Hematopoietic multipotent progenitor cell treated with erythropoietin and hydrocortisone succinate and interleukin-3 and kit ligand, for 6 days (in vitro differentiated cells): Measurements from ENCODE around the gene MBD3.
"Not testable (repeated sequence)": the region's sequence is repeated elsewhere in the genome, so short reads cannot be mapped to it uniquely, and the experiment has no call there.

Experiments used
- DNase-seq: peaks from one replicate; pipeline ENCODE4 v3.0.0-alpha.2; 2015

The MBD3 gene, protein sequence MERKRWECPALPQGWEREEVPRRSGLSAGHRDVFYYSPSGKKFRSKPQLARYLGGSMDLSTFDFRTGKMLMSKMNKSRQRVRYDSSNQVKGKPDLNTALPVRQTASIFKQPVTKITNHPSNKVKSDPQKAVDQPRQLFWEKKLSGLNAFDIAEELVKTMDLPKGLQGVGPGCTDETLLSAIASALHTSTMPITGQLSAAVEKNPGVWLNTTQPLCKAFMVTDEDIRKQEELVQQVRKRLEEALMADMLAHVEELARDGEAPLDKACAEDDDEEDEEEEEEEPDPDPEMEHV

DNA sequence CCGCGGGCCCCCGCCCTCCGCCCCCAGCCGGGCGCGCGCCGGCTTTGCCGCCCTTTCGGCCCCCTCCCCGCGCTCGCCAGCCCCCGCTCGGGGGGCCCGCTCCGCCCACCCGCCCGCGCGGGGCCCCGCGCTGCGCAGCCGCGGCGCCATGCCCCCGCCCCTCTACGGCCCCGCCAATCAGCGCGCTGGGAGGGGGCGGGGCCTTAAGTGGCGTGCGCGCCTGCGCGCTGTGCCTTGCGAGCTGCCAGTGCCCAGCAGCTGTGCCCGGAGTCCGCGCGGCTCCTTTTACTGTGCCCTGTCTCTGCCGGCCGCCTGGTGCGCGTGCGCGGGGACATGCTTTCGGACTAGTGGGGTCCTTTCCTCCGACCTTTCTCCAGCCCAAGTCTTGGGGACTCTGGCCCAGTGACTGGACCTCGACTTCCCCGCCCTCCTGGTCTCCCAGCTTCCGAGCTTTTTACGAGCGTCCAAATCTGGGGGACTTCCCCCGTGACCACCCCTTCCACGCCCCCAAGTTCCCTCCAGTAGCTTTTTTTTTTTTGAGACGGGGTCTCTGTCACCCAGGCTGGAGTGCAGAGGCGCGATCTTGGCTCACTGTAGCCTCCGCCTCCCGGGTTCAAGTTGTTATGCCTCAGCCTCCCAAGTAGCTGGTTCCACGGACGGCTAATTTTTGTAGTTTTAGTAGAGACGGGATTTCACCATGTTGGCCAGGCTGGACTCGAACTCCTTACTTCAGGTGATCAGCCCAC is at the start of gene MBD3:
Gene MBD3 (minus strand): TSS at position 111 of the 746 bp plus-strand sequence. CDS start 234 bp downstream, outside the sequence.
- peak; percentile 96 for DNase-seq

GRCh38 chr19:1640893-1641448 is 48.3 kb upstream of the MBD3 start:
- DNase-seq, result not testable (repeated sequence)

DNA sequence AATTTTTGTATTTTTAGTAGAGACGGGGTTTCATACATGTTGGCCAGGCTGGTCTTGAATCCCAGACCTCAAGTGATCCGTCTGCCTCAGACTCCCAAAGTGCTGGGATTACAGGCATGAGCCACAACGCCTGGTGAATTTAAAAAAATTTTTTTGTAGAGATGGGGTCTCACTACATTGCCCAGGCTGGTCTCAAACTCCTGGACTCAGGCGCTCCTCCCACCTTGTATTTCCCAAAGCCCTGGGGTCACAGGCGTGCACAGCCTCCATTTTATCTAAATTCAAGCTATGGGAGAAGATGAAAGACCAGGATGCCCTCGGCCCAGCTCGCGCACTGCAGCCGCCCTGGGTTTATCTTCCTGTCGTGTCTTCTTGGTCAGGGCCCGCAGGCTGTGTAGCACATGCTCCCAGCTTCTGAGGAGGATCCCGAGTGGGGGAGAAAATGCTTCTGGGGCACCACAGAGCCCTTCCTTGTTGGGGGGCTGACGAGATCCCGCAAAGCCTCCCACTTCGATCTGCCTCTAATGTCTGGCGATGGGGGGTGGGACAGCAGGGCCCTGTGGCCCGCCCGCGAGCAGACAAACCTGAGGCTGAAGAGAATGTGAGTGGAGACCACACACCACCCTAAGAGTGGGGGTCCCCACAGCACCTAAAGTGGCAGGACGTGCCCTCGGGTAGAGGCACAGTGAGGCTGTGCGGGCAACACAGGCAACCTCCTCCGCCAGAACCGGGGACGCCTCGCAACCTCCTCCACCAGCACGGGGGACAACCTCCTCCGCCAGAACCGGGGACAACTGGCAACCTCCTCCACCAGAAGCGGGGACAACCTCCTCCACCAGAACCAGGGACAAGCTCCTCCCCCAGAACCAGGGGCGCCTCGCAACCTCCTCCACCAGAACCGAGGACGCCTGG is 43.9 kb upstream of the MBD3 start:
- DNase-seq, result no peak

GRCh38 chr19:1634938-1635243 is 42.2 kb upstream of the MBD3 start:
- DNase-seq, result no peak

- DNase-seq, result peak; percentile 34
Observed at GRCh38 chr19:1634242-1634937, 41.7 kb upstream of the MBD3 start.

DNA sequence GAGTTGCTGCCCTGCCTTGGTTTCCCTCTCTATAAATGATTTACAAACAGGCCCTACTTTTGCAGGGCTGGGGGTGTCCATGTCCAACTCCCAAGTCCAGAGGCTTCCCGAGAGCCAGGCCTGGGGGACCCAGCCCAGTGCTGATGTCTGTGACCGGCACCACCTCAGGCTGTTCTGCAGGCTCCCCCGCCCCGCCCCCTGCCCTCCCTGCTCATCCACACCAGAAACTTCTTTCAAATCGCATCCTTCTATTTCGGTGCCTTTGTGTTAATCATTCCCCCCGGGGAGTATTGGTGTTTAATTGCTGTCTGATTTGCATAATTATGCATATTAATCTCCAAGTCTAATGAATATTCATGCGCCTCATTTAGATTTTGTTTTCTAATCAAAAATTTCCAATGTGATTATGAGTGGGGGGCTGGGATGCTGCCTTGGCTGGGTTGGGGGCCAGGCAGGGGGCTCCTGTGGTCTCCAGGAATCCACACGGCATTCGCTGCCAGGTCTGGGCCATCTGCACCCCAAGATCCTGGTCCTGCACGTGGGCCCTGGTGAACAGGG is 40.7 kb upstream of the MBD3 start:
- DNase-seq, result peak; percentile 46

GRCh38 chr19:1632462-1633268 is 40.0 kb upstream of the MBD3 start:
- peak; percentile 95 for DNase-seq

DNA sequence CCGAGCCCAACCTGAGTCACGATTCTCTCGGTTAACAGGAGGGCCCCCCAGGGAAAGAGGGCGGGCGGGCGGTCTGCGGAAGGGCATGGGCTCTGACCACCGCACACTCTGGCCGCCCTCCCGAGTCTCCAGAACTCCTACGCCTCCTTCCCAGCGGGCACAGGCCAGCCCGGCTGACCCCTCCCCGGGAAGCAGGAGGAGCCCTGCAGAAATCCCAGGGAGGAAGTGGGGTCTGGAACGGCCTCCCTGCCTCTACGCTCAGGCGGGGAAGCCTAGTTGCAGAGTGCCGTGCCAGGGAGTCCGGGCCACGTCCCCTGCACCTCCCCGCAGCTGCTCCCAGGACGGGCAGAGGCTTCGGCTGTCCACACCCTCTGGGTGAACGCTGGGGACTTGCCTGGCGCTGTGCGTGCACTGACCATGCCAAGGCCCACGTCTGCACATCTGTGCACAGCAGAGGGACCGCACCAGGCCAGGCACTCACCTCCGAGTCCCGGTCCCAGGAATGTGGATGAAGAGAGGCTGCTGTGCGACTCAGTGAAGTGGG is 39.0 kb upstream of the MBD3 start:
- DNase-seq, result no peak

DNA sequence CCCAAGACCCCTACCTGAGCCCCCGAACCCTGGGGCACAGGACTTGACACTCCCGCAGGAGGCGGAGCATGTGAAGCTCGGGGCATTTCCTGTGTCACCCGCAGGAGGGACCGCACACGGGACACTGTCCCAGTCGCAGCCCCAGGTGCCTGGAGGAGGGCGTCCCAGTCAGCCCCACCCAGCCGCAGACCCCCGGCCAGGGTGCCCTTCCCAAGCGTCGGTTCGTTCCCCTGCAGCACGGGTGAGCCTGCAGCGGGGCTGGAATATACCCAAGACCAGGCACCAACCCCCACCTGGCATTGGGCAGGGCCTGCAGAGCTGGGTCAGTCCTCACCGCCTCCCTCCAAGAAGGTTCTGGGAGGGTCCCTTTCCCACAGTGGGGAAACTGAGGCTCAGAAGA is 38.1 kb upstream of the MBD3 start:
- no peak for DNase-seq

DNA sequence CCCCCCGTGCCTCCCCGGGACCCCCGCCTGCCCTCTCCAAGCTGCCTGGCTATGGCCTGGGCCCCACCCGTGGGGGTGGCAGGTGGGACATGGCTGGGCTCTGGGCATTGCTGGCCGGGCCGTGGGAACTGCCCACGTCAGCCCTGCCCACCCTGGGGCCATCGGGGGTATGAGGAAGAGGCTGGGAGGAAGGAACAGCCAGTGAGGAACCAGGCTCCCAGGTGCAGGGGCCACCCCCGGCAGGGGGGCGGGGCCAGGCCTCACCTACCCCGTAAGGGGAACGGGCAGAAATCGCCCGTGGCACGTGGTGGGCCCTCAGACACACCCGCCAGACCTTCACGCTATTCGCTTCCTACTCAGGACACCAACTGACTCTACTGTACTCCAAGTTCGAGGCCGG is 37.3 kb upstream of the MBD3 start:
- no peak for DNase-seq

- DNase-seq, result no peak
Observed at GRCh38 chr19:1629256-1629808, 36.7 kb upstream of the MBD3 start.

GRCh38 chr19:1627194-1627593 is 34.5 kb upstream of the MBD3 start:
- no peak for DNase-seq

GRCh38 chr19:1626417-1627010 is 33.8 kb upstream of the MBD3 start:
- no peak for DNase-seq

- peak; percentile 85 for DNase-seq
Observed at GRCh38 chr19:1624458-1624857, 31.8 kb upstream of the MBD3 start.

GRCh38 chr19:1622541-1622940 is 29.9 kb upstream of the MBD3 start:
- DNase-seq, result no peak

DNA sequence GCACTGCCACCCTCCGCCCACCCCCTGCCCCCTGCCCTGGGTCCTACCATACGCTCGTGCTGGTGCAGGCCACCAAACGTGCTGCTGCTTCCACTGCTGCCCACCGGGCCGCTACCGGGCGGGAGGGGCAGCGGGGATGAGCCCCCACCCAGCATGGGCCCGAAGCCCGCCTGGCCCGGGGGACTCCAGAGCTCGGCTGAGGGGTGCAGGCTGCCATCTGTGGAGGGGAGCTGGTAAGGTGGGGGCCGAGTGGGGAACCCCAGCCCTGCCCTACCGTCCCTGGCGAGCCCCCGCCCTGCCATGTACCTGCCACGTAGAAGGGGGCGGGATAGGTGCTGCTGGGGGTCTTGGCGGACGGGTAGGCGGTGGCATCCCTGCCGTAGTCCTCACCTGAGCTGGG is 29.3 kb upstream of the MBD3 start:
- no peak for DNase-seq

GRCh38 chr19:1621574-1621973 is 28.9 kb upstream of the MBD3 start:
- no peak for DNase-seq

GRCh38 chr19:1621021-1621420 is 28.4 kb upstream of the MBD3 start:
- no peak for DNase-seq

DNA sequence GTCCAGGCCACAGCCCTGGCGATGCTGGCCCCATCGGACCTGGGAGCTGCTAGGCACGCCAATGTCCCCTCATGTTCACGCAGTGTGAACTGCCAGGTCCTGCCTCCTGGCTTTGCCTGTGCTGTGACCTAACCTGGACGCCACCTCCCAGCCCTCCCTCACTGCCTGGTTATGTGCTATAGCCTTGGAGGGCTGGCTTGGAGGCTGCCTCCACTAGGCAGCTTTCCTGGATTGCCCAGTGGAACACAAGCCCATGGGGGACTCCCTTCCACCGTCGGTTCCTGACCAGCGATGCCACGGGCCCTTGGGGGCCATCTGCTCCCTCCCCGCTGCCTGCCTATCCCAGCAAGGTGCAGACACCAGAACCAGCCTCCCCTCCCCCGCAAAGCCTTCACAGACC is 27.8 kb upstream of the MBD3 start:
- DNase-seq, result no peak

DNA sequence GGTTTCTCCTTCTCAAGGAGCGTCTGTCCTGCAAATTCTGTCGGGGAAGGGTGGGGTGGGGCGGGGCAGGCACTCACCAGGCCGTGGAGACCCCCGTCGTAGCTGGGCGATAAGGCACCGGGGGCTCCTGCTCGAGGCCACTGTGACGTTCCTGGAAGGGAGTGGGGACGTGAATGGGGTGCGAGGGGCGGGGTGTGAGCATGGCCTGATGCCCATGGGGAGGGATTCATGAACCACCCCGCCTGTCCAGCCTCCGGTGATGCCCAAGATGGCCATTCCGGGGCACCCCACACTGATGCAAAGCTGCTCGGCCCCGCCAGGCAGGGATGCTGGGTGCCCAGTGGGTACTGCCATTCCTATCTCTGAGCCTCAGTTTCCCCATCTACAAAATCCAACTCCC is 27.0 kb upstream of the MBD3 start:
- no peak for DNase-seq

- DNase-seq, result no peak
Observed at GRCh38 chr19:1619094-1619439, 26.4 kb upstream of the MBD3 start.
